DMS114 treated with DMSO at 0.1 percent for 48 hours (cell line): ENCODE results near the gene PDE7B.

Experiments used
- DNase-seq: peaks from one replicate; lab custom pipeline; 2025; ENCODE audit not compliant: unreplicated experiment; lab: John Stamatoyannopoulos, UW

PDE7B gene

GRCh38 chr6:135851442-135852271 is at the start of gene PDE7B:
PDE7B (plus strand) TSS chr6:135851701.
- no peak for DNase-seq

- no peak for DNase-seq
These were observed 49.6 kb upstream of the PDE7B start for GRCh38 chr6:135801755-135802465.

GRCh38 chr6:135810486-135810885 is 41.0 kb upstream of the PDE7B start:
- DNase-seq = no peak

- no peak for DNase-seq
These were observed 40.3 kb upstream of the PDE7B start for GRCh38 chr6:135811170-135811569.

GRCh38 chr6:135811644-135812526 is 39.6 kb upstream of the PDE7B start:
- DNase-seq = no peak

- no peak for DNase-seq
These were observed 38.1 kb upstream of the PDE7B start for GRCh38 chr6:135813401-135813800.

GRCh38 chr6:135814043-135814442 is 37.5 kb upstream of the PDE7B start:
- DNase-seq = no peak

- no peak for DNase-seq
These were observed 36.3 kb upstream of the PDE7B start for GRCh38 chr6:135815216-135815615.

- DNase-seq = no peak
These were observed 34.5 kb upstream of the PDE7B start for GRCh38 chr6:135817035-135817434.

GRCh38 chr6:135819665-135820064 is 31.8 kb upstream of the PDE7B start:
- DNase-seq = no peak

- no peak for DNase-seq
These were observed 31.2 kb upstream of the PDE7B start for GRCh38 chr6:135820340-135820739.

GRCh38 chr6:135823851-135824250 is 27.6 kb upstream of the PDE7B start:
- DNase-seq = no peak

GRCh38 chr6:135826236-135826804 is 25.2 kb upstream of the PDE7B start:
- no peak for DNase-seq

- no peak for DNase-seq
These were observed 23.5 kb upstream of the PDE7B start for GRCh38 chr6:135828021-135828420.

- DNase-seq = no peak
These were observed 21.0 kb upstream of the PDE7B start for GRCh38 chr6:135830452-135830881.

- no peak for DNase-seq
These were observed 20.5 kb upstream of the PDE7B start for GRCh38 chr6:135831016-135831415.

- no peak for DNase-seq
These were observed 19.3 kb upstream of the PDE7B start for GRCh38 chr6:135832166-135832565.

- DNase-seq = no peak
These were observed 17.7 kb upstream of the PDE7B start for GRCh38 chr6:135833771-135834170.

- DNase-seq = no peak
These were observed 13.6 kb upstream of the PDE7B start for GRCh38 chr6:135837735-135838449.

GRCh38 chr6:135839121-135839520 is 12.4 kb upstream of the PDE7B start:
- no peak for DNase-seq
